Pulmonary artery endothelial cell (primary cell): ENCODE results near the gene AMN. TPM values are rescaled to one million over a fixed set of nuclear protein-coding genes. Genes with fewer than 3 reads are reported as not detected.

Experiments used
- DNase-seq: peaks from one replicate; pipeline ENCODE4 v3.0.0-alpha.2; 2011; ENCODE audit warnings: low read depth, low spot score
- total RNA-seq: library from RNA; depleted of rRNA; stranded (reverse); fragments of >200 nt; gene quantifications from 2 replicates; pipeline ENCODE4 v1.2.3, GENCODE V29; 2014

Gene AMN
- total RNA-seq, 1 donor from 2014 or later = 0.13 TPM

- no peak for DNase-seq
These were observed 5.5 kb downstream of the AMN start for GRCh38 chr14:102927878-102928411.

GRCh38 chr14:102928412-102929240 is 6.2 kb downstream of the AMN start:
- no peak for DNase-seq

GRCh38 chr14:102929241-102930137 is 7.0 kb downstream of the AMN start:
- no peak for DNase-seq

GRCh38 chr14:102930138-102930752 is 7.8 kb downstream of the AMN start:
- DNase-seq = no peak

- DNase-seq = no peak
These were observed 8.5 kb downstream of the AMN start for GRCh38 chr14:102930753-102931579.

GRCh38 chr14:102931580-102932285 is 9.3 kb downstream of the AMN start:
- DNase-seq = no peak

GRCh38 chr14:102932484-102933248 is 10.2 kb downstream of the AMN start:
- no peak for DNase-seq

GRCh38 chr14:102933618-102934231 is 11.3 kb downstream of the AMN start:
- DNase-seq = no peak

GRCh38 chr14:102935756-102936155 is 13.3 kb downstream of the AMN start:
- DNase-seq = no peak

GRCh38 chr14:102937331-102938175 is 15.1 kb downstream of the AMN start:
- DNase-seq = no peak

GRCh38 chr14:102938191-102938590 is 15.7 kb downstream of the AMN start:
- DNase-seq = no peak

- DNase-seq = no peak
These were observed 16.9 kb downstream of the AMN start for GRCh38 chr14:102939329-102939728.

GRCh38 chr14:102939820-102940561 is 17.5 kb downstream of the AMN start:
- DNase-seq = no peak

- DNase-seq = no peak
These were observed 18.4 kb downstream of the AMN start for GRCh38 chr14:102940729-102941362.

GRCh38 chr14:102941419-102942011 is 19.1 kb downstream of the AMN start:
- no peak for DNase-seq

GRCh38 chr14:102942069-102942468 is 19.6 kb downstream of the AMN start:
- no peak for DNase-seq
